ENCODE results near the gene IGSF3. TPM values are rescaled to one million over a fixed set of nuclear protein-coding genes. Genes with fewer than 3 reads are reported as not detected.

Gene IGSF3
- total RNA-seq, result 122 TPM

DNA sequence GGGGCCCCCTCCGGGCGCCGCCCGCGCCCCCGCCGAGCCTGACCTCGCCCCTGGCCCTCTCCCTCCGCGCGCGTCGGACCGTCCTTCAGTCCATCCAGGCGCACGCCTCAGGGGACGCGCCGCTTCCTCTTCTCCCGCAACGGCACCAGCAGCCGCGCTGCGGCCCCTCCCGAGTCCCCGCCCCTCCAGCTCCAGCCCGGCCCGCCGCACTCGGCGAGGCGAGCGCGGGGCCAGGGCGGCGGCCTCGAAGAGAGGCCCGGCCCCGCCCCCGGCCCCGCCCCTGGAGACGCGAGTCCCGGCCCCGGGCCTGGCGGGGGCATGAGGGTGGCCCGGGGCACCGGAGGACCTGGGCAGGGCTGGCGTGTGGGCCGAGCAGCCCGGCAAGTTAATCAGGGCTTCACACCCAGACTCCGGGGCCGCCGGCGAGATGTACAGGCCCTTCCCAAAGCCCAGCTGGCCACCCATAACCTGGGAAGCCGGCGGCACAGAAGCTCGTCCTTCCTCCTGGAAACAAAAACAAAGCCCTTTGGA lies at the start of gene IGSF3:
IGSF3 (minus strand) TSS at position 159 of the 531 bp plus-strand sequence. CDS start 1,407 bp downstream, outside the sequence.

DNA sequence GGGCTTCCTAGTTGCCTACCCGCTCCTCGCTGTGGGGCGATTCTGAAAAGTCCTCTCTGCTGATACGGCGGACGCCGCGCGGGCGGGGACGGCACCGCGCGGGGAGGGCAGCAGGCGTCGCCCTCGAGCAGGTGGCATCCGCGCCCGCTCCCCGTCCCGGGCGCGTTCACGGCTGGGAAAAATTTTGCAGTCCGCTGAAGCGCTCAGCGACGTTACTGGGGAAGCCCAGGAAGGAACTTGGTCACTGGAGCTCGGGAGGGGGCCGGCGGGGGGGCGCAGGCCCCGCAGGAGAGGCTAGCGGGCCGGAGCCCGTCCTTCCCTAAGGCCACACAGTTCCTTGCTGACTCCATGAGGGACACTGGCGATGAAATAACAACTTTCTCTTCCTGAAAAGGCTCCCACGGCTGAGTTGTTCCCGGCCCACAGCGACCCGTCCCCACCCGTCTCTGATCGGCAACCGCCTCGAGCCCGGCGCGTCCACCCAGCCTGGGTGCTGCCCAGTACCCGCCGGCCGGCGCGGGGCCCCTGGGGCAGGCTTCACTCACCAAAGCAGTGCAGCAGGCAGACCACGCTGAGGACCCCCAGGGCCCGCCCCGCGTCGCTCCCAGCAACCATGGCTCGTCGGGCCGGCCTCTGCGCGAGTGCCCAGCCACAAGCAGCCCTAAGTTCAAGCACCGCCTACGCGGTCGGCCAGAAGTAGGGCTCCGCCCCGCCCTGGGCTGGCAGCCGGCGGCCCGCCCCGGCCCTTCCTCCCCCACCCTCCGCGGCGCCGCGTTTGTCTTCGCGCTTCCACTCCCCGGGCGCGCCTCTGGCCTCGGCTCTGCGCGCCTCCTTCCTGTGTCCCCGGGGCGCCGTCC lies 96.9 kb downstream of the IGSF3 start, which contains the start of gene CD58:
CD58 (minus strand) TSS at position 669 of the 857 bp plus-strand sequence; CDS start at position 615, 54 bp downstream.

Small RNA genes lying within 50 kb of the gene (small RNA-seq; reads per million reads assigned to genes)
- not detected for gene MIR320B1 (ENCODE audit: low replicate concordance)
- not detected for gene MIR548AC (ENCODE audit: low replicate concordance)

Other genes starting within 250 kb of the IGSF3 start
- 5.3 TPM for gene CD58, start 96.7 kb downstream of the IGSF3 start, total RNA-seq
- not detected for gene CD2, start 86.7 kb upstream of the IGSF3 start, total RNA-seq
- gene PTGFRN, start 242.2 kb upstream of the IGSF3 start, total RNA-seq, result 57.6 TPM

Measured in parietal lobe (tissue), 2 donors.